Keratinocyte (primary cell): ENCODE results near the gene DCT.

Source experiments
- EZH2 ChIP-seq: IDR thresholded peaks from one replicate; pipeline ENCODE4 v1.6.1; 2012; ENCODE audit warnings: inconsistent platforms, mild to moderate bottlenecking, low read length, moderate library complexity
- TF ChIP-seq, protein P1 (sequence below), 3 experiments: IDR thresholded peaks in 1 of 3; conservative IDR thresholded peaks in 1 of 3; optimal IDR thresholded peaks in 1 of 3; 2 replicates in 2 of 3; 3 replicates in 1 of 3; pipeline versions ENCODE3 to v1.5.1; 2011; ENCODE audit warnings: low read length in 3 of 3, mild to moderate bottlenecking in 3 of 3, moderate library complexity in 2 of 3, control low read depth in 1 of 3, inconsistent platforms in 1 of 3; ENCODE audit not compliant: insufficient read depth in 2 of 3; ENCODE audit errors: extremely low read depth in 1 of 3

DNA sequence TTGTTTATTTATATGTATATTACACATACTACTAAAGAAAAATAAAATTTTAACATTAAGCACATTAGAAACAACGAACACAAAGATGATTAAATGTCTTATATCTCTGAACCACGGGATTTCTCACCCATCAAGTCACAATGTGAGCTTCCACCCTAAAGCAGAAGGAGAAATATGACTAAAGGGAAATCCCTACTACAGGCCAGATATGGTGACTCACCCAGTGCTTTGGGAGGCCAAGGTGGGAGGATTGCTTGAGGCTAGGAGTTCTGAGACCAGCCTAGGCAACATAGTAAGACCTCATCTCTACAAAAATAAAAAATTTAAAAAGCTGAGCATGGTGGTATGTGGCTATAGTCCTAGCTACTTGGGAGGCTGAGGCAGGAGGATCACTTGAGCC lies 24.6 kb downstream of the DCT start:
- TF ChIP-seq, protein P1, sequence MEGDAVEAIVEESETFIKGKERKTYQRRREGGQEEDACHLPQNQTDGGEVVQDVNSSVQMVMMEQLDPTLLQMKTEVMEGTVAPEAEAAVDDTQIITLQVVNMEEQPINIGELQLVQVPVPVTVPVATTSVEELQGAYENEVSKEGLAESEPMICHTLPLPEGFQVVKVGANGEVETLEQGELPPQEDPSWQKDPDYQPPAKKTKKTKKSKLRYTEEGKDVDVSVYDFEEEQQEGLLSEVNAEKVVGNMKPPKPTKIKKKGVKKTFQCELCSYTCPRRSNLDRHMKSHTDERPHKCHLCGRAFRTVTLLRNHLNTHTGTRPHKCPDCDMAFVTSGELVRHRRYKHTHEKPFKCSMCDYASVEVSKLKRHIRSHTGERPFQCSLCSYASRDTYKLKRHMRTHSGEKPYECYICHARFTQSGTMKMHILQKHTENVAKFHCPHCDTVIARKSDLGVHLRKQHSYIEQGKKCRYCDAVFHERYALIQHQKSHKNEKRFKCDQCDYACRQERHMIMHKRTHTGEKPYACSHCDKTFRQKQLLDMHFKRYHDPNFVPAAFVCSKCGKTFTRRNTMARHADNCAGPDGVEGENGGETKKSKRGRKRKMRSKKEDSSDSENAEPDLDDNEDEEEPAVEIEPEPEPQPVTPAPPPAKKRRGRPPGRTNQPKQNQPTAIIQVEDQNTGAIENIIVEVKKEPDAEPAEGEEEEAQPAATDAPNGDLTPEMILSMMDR (optimal IDR thresholded peaks at IDR 0.05 in 1 of 3, IDR thresholded peaks at IDR 0.05 in 1 of 3, conservative IDR thresholded peaks at IDR 0.05 in 1 of 3; ENCODE audit: extremely low read depth in 1 of 3, insufficient read depth in 2 of 3, low read length in 3 of 3): no peak
- TF ChIP-seq EZH2: no peak
